Measurements from ENCODE around the gene KCTD18. TPM values are rescaled to one million over a fixed set of nuclear protein-coding genes. Genes with fewer than 3 reads are reported as not detected.

The KCTD18 gene
- total RNA-seq, 1 donor = 33.7 TPM

DNA sequence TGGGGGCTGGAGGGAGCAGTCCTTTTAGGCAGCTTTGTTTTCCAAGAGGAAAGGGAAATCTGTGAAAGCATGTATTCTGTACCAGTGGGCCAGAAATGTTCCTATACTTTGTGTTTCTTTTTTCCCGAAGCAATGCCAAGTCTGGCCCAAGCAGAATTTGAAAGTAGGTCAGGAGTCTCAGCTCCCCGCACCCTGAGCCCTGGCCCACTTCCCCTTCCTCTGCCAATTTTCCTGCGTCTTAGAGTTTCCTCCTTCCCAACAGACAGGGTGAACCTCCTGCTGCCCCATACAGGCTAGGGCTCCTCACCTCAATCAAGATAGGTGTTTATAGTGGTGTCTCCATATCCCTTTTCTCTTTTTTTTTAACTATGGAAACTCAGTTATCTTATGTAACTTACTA is 65.3 kb downstream of the KCTD18 start:
- Histone ChIP-seq H3K4me3 (ENCODE audit: insufficient read depth, low read length) (no peak overlapping the region), H3K4me2 (ENCODE audit: insufficient read depth, low read length) (no peak overlapping the region), H3K4me1 (ENCODE audit: insufficient read depth, low read length) (peaks cover 10% of the 10 kb centered on the region), H3K9me3 (ENCODE audit: low read depth, low read length) (no peaks in the 10 kb centered on the region), H3K36me3 (ENCODE audit: insufficient read depth, low read length) (peaks cover 28% of the 10 kb centered on the region), H3K79me2 (ENCODE audit: insufficient read depth, low read length) (no peaks in the 10 kb centered on the region), H3K27me3 (ENCODE audit: insufficient read depth, low read length) (no peaks in the 10 kb centered on the region), H3K27ac (ENCODE audit: low read depth, low read length) (no peak overlapping the region), H4K20me1 (ENCODE audit: insufficient read depth, low read length) (no peaks in the 10 kb centered on the region), H2AFZ (ENCODE audit: low read length) (no peak overlapping the region)
- TF ChIP-seq, protein P1, sequence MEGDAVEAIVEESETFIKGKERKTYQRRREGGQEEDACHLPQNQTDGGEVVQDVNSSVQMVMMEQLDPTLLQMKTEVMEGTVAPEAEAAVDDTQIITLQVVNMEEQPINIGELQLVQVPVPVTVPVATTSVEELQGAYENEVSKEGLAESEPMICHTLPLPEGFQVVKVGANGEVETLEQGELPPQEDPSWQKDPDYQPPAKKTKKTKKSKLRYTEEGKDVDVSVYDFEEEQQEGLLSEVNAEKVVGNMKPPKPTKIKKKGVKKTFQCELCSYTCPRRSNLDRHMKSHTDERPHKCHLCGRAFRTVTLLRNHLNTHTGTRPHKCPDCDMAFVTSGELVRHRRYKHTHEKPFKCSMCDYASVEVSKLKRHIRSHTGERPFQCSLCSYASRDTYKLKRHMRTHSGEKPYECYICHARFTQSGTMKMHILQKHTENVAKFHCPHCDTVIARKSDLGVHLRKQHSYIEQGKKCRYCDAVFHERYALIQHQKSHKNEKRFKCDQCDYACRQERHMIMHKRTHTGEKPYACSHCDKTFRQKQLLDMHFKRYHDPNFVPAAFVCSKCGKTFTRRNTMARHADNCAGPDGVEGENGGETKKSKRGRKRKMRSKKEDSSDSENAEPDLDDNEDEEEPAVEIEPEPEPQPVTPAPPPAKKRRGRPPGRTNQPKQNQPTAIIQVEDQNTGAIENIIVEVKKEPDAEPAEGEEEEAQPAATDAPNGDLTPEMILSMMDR (IDR thresholded peaks at IDR 0.05; ENCODE audit: extremely low read depth, low read depth, low read length) = no peak
- DNase-seq (ENCODE audit: insufficient read length, low spot score, missing footprints) = no peak

DNA sequence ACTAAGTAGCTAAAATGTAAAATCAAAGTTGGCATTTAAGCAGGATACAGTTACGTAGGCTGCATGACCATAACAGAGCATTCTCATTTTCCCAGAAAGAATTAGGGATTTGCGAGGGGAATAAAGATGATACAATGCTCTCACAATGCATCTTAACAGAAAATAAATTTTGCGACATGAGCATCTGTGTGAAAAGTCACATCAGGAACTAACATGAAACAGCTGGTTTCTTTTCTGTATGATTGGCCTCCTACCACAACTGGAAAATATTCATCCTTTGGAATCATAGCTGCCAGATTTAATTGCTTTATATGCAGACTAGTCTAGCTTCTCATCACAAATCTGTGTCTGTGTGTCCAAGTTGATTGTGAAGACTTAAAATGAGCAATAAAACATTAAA is 66.0 kb downstream of the KCTD18 start:
- H3K27ac ChIP-seq (ENCODE audit: low read depth, low read length) = no peak overlapping the region
- H3K4me3 ChIP-seq (ENCODE audit: insufficient read depth, low read length) = no peak overlapping the region
- no peaks in the 10 kb centered on the region for H3K27me3 ChIP-seq (ENCODE audit: insufficient read depth, low read length)
- H3K36me3 ChIP-seq (ENCODE audit: insufficient read depth, low read length) = peaks cover 33% of the 10 kb centered on the region
- no peaks in the 10 kb centered on the region for H3K9me3 ChIP-seq (ENCODE audit: low read depth, low read length)
- H3K79me2 ChIP-seq (ENCODE audit: insufficient read depth, low read length) = no peaks in the 10 kb centered on the region
- no peaks in the 10 kb centered on the region for H4K20me1 ChIP-seq (ENCODE audit: insufficient read depth, low read length)
- peaks cover 10% of the 10 kb centered on the region for H3K4me1 ChIP-seq (ENCODE audit: insufficient read depth, low read length)
- TF ChIP-seq, protein P1 (IDR thresholded peaks at IDR 0.05; ENCODE audit: extremely low read depth, low read depth, low read length) = no peak
- DNase-seq (ENCODE audit: insufficient read length, low spot score, missing footprints) = no peak
- no peak overlapping the region for H3K4me2 ChIP-seq (ENCODE audit: insufficient read depth, low read length)
- no peak overlapping the region for H2AFZ ChIP-seq (ENCODE audit: low read length)

DNA sequence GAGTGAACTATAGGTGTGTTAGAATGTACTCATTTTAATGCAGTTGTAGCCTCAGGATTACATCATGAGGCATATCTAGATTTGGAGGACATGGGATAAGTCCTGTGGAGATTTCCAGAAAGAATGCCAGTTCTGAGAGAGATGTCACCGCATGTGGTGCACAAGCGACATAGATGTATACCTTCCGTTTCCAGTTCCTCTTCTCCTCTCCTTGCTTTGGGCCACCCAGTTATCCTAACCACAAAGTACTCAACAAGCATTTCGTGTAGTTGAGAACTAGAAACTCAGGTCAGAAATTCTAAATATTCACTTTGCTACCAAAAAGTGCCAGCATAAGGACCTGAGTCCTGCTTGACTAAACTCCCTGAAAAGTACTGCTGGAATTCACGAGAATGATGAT is 66.5 kb downstream of the KCTD18 start:
- H3K9me3 ChIP-seq (ENCODE audit: low read depth, low read length) = no peaks in the 10 kb centered on the region
- TF ChIP-seq, protein P1 (IDR thresholded peaks at IDR 0.05; ENCODE audit: extremely low read depth, low read depth, low read length) = no peak
- no peak overlapping the region for H2AFZ ChIP-seq (ENCODE audit: low read length)
- no peaks in the 10 kb centered on the region for H3K79me2 ChIP-seq (ENCODE audit: insufficient read depth, low read length)
- H3K27ac ChIP-seq (ENCODE audit: low read depth, low read length) = no peak overlapping the region
- no peak for DNase-seq (ENCODE audit: insufficient read length, low spot score, missing footprints)
- H3K4me2 ChIP-seq (ENCODE audit: insufficient read depth, low read length) = no peak overlapping the region
- H3K4me3 ChIP-seq (ENCODE audit: insufficient read depth, low read length) = no peak overlapping the region
- peaks cover 34% of the 10 kb centered on the region for H3K36me3 ChIP-seq (ENCODE audit: insufficient read depth, low read length)
- H3K4me1 ChIP-seq (ENCODE audit: insufficient read depth, low read length) = peaks cover 10% of the 10 kb centered on the region
- no peaks in the 10 kb centered on the region for H4K20me1 ChIP-seq (ENCODE audit: insufficient read depth, low read length)
- H3K27me3 ChIP-seq (ENCODE audit: insufficient read depth, low read length) = no peaks in the 10 kb centered on the region

DNA sequence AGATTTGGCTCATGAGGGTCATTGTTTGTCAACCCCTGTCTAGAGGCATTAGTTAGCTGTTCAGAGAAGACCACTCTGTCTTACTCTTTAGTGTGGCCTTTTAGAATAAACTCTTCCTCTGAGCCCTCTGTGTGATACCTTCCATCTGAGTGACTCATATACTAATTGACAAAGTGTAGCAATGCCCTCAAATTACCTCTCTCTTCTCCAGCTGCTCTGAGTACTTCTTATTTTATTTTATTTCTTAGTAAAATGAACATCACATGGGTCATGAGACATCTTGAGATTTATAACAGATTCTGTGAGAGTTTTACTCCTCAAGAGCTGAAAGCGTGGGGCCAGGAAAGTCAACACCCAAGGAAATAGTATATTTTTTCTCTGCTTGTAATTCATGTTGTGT is 67.4 kb downstream of the KCTD18 start:
- H3K79me2 ChIP-seq (ENCODE audit: insufficient read depth, low read length) = no peaks in the 10 kb centered on the region
- H3K4me1 ChIP-seq (ENCODE audit: insufficient read depth, low read length) = peaks cover 18% of the 10 kb centered on the region
- DNase-seq (ENCODE audit: insufficient read length, low spot score, missing footprints) = no peak
- TF ChIP-seq, protein P1 (IDR thresholded peaks at IDR 0.05; ENCODE audit: extremely low read depth, low read depth, low read length) = no peak
- H3K27me3 ChIP-seq (ENCODE audit: insufficient read depth, low read length) = no peaks in the 10 kb centered on the region
- peaks cover 34% of the 10 kb centered on the region for H3K36me3 ChIP-seq (ENCODE audit: insufficient read depth, low read length)
- no peaks in the 10 kb centered on the region for H3K9me3 ChIP-seq (ENCODE audit: low read depth, low read length)
- H4K20me1 ChIP-seq (ENCODE audit: insufficient read depth, low read length) = no peaks in the 10 kb centered on the region
- H3K4me3 ChIP-seq (ENCODE audit: insufficient read depth, low read length) = no peak overlapping the region
- H3K4me2 ChIP-seq (ENCODE audit: insufficient read depth, low read length) = no peak overlapping the region
- no peak overlapping the region for H3K27ac ChIP-seq (ENCODE audit: low read depth, low read length)
- H2AFZ ChIP-seq (ENCODE audit: low read length) = no peak overlapping the region
